PC-9 (cell line): Measurements from ENCODE around the gene CTIF. TPM values are rescaled to one million over a fixed set of nuclear protein-coding genes. Genes with fewer than 3 reads are reported as not detected.

Experiments used
- BruUV-seq: library from RNA; stranded (reverse); fragments of 400-500 nt; replicated peaks from 2 replicates; lab custom pipeline; 2021; lab: Mats Ljungman, UMichigan
- CTCF ChIA-PET: fragments of 300-600 bp; sonication (Branson Sonifier 250); formaldehyde crosslinking; loops from one replicate; lab custom pipeline; 2022; ENCODE audit warnings: antibody characterized with exemption; lab: Charles Lee
- POLR2A ChIA-PET: fragments of 300-600 bp; sonication (Branson Sonifier 250); formaldehyde crosslinking; loops from one replicate; lab custom pipeline; 2022; ENCODE audit warnings: antibody characterized with exemption; ENCODE audit not compliant: unreplicated experiment; lab: Charles Lee
- DNase-seq, 2 experiments: peaks; one replicate each; pipeline versions ENCODE4 v3.0.0 to v3.0.0-alpha.2; 2015 to 2022; ENCODE audit warnings: mixed read lengths in 1 of 2
- H2AFZ ChIP-seq: fragments of 200-600 bp; sonication (generic); 2 replicates; pipeline ENCODE4 v1.8.1; 2017; ENCODE audit warnings: antibody characterized with exemption
- H3F3A ChIP-seq: fragments of 200-600 bp; sonication (generic); 2 replicates; pipeline ENCODE4 v1.8.1; 2017; ENCODE audit warnings: antibody characterized with exemption, mild to moderate bottlenecking, low read depth; ENCODE audit not compliant: insufficient read depth
- H3K27ac ChIP-seq: fragments of 200-600 bp; sonication (generic); 2 replicates; pipeline ENCODE4 v1.6.1; 2016; ENCODE audit warnings: mixed run types
- H3K27me3 ChIP-seq: fragments of 200-600 bp; sonication (generic); 2 replicates; pipeline ENCODE4 v1.6.1; 2016; ENCODE audit warnings: low read depth, mixed run types; ENCODE audit not compliant: insufficient read depth
- H3K36me3 ChIP-seq: fragments of 200-600 bp; sonication (generic); 2 replicates; pipeline ENCODE4 v1.6.1; 2016; ENCODE audit warnings: low read depth, mixed run types
- H3K4me1 ChIP-seq: fragments of 200-600 bp; sonication (generic); replicated peaks from 2 replicates; pipeline ENCODE4 v1.6.1; 2016; ENCODE audit warnings: mixed run types; ENCODE audit not compliant: insufficient read depth
- H3K4me2 ChIP-seq: fragments of 200-600 bp; sonication (generic); 2 replicates; pipeline ENCODE4 v1.6.1; 2017; ENCODE audit warnings: mixed run types
- H3K4me3 ChIP-seq: fragments of 200-600 bp; sonication (generic); 2 replicates; pipeline ENCODE4 v1.6.1; 2016; ENCODE audit warnings: mixed run types
- H3K79me2 ChIP-seq: fragments of 200-600 bp; sonication (generic); 2 replicates; pipeline ENCODE4 v1.6.1; 2017; ENCODE audit warnings: low read depth, mixed run types
- H3K9me2 ChIP-seq: fragments of 200-600 bp; sonication (generic); 2 replicates; pipeline ENCODE4 v1.8.1; 2017; ENCODE audit warnings: mild to moderate bottlenecking; ENCODE audit not compliant: insufficient read depth
- H3K9me3 ChIP-seq: fragments of 200-600 bp; sonication (generic); 2 replicates; pipeline ENCODE4 v1.8.1; 2016; ENCODE audit warnings: low read depth; ENCODE audit not compliant: insufficient read depth
- H4K20me1 ChIP-seq: fragments of 200-600 bp; sonication (generic); 2 replicates; pipeline ENCODE4 v1.8.1; 2017; ENCODE audit not compliant: insufficient read depth
- EZH2 ChIP-seq: fragments of 200-600 bp; sonication (generic); IDR thresholded peaks from 2 replicates; pipeline ENCODE4 v1.8.0; 2017; ENCODE audit warnings: antibody characterized with exemption, low read depth
- intact Hi-C: fragments of 100-400 bp; cut with micrococcal nuclease; formaldehyde crosslinking; loops from one replicate; pipeline ENCODE4 v1.10.0; 2022; ENCODE audit not compliant: unreplicated experiment
- total RNA-seq: library from RNA; stranded (reverse); gene quantifications from 2 replicates; pipeline ENCODE4 v1.2.3, GENCODE V29; 2021
- TF ChIP-seq, protein P1 (sequence below): fragments of 200-600 bp; sonication (generic); conservative IDR thresholded peaks from 2 replicates; pipeline ENCODE4 v1.6.1; 2017; ENCODE audit warnings: mixed run types, antibody characterized with exemption, mild to moderate bottlenecking, moderate library complexity

CTIF gene
- total RNA-seq, 1 experiment from 2014 or later: 26.2 TPM

- no peak overlapping the region for H3K4me3 ChIP-seq
- H3K4me2 ChIP-seq: no peak overlapping the region
- intact Hi-C loops: no loop called here
- no peaks in the 10 kb centered on the region for H3K4me1 ChIP-seq
- no TSS peak for BruUV-seq
- no peak for DNase-seq
- POLR2A ChIA-PET: no interaction called here
- CTCF ChIA-PET: no interaction called here
- no peaks in the 10 kb centered on the region for H3K9me2 ChIP-seq
- H3F3A ChIP-seq: 0 out of 2 replicates have a peak, but pooled peaks cover 3% of the 10 kb centered on the region
- no peaks in the 10 kb centered on the region for H3K79me2 ChIP-seq
- TF ChIP-seq EZH2: no peak
- TF ChIP-seq, protein P1, sequence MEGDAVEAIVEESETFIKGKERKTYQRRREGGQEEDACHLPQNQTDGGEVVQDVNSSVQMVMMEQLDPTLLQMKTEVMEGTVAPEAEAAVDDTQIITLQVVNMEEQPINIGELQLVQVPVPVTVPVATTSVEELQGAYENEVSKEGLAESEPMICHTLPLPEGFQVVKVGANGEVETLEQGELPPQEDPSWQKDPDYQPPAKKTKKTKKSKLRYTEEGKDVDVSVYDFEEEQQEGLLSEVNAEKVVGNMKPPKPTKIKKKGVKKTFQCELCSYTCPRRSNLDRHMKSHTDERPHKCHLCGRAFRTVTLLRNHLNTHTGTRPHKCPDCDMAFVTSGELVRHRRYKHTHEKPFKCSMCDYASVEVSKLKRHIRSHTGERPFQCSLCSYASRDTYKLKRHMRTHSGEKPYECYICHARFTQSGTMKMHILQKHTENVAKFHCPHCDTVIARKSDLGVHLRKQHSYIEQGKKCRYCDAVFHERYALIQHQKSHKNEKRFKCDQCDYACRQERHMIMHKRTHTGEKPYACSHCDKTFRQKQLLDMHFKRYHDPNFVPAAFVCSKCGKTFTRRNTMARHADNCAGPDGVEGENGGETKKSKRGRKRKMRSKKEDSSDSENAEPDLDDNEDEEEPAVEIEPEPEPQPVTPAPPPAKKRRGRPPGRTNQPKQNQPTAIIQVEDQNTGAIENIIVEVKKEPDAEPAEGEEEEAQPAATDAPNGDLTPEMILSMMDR: no peak
- H3K36me3 ChIP-seq: no peaks in the 10 kb centered on the region
- H3K27ac ChIP-seq: no peak overlapping the region
- H2AFZ ChIP-seq: no peak overlapping the region
- H3K27me3 ChIP-seq: no peaks in the 10 kb centered on the region
- no peaks in the 10 kb centered on the region for H3K9me3 ChIP-seq
- H4K20me1 ChIP-seq: no peaks in the 10 kb centered on the region
Observed at GRCh38 chr18:48780913-48781162, 242.0 kb downstream of the CTIF start.

GRCh38 chr18:48781163-48781987, 242.5 kb downstream of the CTIF start:
- BruUV-seq: no TSS peak
- intact Hi-C loops: no loop called here
- Histone ChIP-seq H4K20me1 (no peaks in the 10 kb centered on the region), H3K4me3 (no peak overlapping the region), H3K9me2 (no peaks in the 10 kb centered on the region), H2AFZ (no peak overlapping the region), H3K27ac (no peak overlapping the region), H3K27me3 (no peaks in the 10 kb centered on the region), H3F3A (0 out of 2 replicates have a peak, but pooled peaks cover 3% of the 10 kb centered on the region), H3K79me2 (no peaks in the 10 kb centered on the region), H3K36me3 (no peaks in the 10 kb centered on the region), H3K4me1 (no peaks in the 10 kb centered on the region), H3K9me3 (no peaks in the 10 kb centered on the region), H3K4me2 (no peak overlapping the region)
- TF ChIP-seq EZH2: no peak
- TF ChIP-seq, protein P1: no peak
- ChIA-PET POLR2A (no interaction called here), CTCF (no interaction called here)
- DNase-seq: no peak

GRCh38 chr18:48781988-48782363, 243.1 kb downstream of the CTIF start:
- no peak overlapping the region for H2AFZ ChIP-seq
- POLR2A ChIA-PET: no interaction called here
- H3K4me3 ChIP-seq: no peak overlapping the region
- H3K4me2 ChIP-seq: no peak overlapping the region
- BruUV-seq: no TSS peak
- H3K36me3 ChIP-seq: no peaks in the 10 kb centered on the region
- H4K20me1 ChIP-seq: no peaks in the 10 kb centered on the region
- 0 out of 2 replicates have a peak, but pooled peaks cover 3% of the 10 kb centered on the region for H3F3A ChIP-seq
- CTCF ChIA-PET: no interaction called here
- intact Hi-C loops: no loop called here
- H3K79me2 ChIP-seq: no peaks in the 10 kb centered on the region
- H3K27ac ChIP-seq: no peak overlapping the region
- no peak for TF ChIP-seq EZH2
- TF ChIP-seq, protein P1: no peak
- no peaks in the 10 kb centered on the region for H3K9me2 ChIP-seq
- H3K27me3 ChIP-seq: no peaks in the 10 kb centered on the region
- no peaks in the 10 kb centered on the region for H3K4me1 ChIP-seq
- DNase-seq: no peak
- no peaks in the 10 kb centered on the region for H3K9me3 ChIP-seq
